Measurements from ENCODE around the gene LRRC51.
"Not testable (repeated sequence)": the region's sequence is repeated elsewhere in the genome, so short reads cannot be mapped to it uniquely, and the experiment has no call there.

LRRC51 gene

GRCh38 chr11:72141066-72141465 is 60.4 kb downstream of the LRRC51 start:
- FAIRE-seq: no peak

GRCh38 chr11:72142086-72142485 is 61.4 kb downstream of the LRRC51 start:
- not testable (repeated sequence) for FAIRE-seq

DNA sequence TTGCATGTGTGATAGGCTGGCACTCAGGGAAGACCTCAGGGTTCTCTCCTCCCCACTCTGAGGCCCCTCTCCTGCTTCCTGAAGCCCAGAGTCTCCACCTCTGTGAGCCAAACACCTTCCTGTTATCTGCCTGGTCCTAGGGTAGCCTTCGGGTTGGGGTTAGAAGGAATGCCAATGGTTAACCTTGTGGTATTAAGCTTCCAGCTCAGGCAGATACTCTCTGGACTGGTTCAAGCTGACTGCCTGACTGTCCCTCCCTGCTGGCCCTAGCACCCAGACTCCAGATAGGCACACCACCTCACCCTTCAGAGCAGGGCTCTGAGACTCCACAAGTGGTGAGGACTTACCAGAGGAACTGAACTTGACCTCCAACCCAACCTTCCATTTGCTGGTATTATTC is 61.9 kb downstream of the LRRC51 start:
- FAIRE-seq: not testable (repeated sequence)

DNA sequence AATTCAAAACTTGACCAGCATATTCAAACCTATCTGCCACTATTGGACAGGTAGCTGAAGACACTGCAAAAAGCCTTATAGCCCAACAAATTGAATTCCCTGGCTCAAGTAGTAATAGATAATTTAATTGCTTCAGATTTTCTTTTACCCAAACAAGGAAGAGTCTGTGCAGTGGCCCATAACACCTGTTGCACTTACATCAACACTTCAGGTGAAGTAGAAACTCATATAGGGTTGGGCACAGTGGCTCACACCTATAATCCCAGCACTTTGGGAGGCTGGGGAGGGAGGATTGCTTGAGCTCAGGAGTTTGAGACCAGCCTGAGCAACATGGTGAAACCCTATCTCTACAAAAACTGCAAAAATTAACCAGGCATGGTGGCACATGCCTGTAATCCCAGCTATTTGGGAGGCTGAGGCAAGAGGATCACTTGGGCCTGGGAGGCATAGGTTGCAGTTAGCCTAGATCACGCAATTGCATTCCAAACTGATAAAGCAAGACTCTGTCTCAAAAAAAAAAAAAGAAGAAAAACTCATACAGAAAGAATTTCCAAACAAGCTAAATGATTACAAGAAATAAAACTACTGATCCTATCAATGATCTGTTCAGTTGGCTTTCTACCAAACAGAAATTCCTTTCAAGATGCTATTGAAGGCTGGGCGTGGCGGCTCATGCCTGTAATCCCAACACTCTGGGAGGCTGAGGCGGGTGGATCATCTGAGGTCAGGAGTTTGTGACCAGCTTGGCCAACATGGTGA is 64.3 kb downstream of the LRRC51 start:
- no peak for FAIRE-seq
